ENCODE measurements around the gene FAM111B. TPM values are rescaled to one million over a fixed set of nuclear protein-coding genes. Genes with fewer than 3 reads are reported as not detected.
"Not testable (repeated sequence)": the region's sequence is repeated elsewhere in the genome, so short reads cannot be mapped to it uniquely, and the experiment has no call there.

FAM111B gene
- total RNA-seq, 1 donor from 2014 or later: 1.1 TPM

DNA sequence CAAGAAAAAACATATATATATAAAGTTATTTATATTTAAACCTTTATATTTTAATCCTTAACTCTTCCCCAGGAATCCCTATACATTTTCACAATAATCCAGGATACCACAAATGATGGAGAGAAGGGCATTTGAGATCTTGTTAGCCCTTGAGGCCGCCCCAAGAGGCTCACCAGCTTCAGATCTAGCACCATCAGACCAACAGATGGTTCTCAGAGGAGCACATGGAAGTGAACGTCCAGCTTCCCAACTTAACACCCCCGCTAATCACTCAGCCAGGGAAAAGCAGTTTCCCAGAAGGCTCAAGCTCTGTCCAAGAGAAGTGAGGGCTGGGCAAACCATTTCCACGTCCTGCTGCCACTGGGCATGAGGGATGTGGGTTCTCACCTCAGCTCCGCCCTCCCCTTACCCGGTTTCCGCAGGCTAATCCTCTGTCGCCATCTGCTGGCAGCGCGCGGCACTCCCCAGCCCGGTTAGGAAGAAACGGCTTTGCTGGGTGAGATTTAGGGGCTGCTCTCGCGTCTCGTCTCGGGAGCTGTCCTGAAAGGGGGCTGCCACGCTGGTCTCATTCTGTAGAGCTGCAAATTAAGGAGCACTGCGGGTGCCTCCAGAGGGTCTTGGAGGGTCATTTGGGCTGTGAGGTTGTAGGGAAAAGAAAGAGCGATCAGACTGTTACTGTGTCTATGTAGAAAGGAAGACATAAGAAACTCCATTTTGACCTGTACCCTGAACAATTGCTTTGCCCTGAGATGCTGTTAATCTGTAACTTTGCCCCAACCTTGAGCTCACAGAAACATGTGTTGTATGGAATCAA is 28.8 kb downstream of the FAM111B start:
- TF ChIP-seq, protein P1, sequence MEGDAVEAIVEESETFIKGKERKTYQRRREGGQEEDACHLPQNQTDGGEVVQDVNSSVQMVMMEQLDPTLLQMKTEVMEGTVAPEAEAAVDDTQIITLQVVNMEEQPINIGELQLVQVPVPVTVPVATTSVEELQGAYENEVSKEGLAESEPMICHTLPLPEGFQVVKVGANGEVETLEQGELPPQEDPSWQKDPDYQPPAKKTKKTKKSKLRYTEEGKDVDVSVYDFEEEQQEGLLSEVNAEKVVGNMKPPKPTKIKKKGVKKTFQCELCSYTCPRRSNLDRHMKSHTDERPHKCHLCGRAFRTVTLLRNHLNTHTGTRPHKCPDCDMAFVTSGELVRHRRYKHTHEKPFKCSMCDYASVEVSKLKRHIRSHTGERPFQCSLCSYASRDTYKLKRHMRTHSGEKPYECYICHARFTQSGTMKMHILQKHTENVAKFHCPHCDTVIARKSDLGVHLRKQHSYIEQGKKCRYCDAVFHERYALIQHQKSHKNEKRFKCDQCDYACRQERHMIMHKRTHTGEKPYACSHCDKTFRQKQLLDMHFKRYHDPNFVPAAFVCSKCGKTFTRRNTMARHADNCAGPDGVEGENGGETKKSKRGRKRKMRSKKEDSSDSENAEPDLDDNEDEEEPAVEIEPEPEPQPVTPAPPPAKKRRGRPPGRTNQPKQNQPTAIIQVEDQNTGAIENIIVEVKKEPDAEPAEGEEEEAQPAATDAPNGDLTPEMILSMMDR (IDR thresholded peaks at IDR 0.05; ENCODE audit: borderline replicate concordance): peak; percentile 98
- peak overlapping the region; percentile 9 for H3K4me3 ChIP-seq
- intact Hi-C loops (cut with micrococcal nuclease): no loop called here

DNA sequence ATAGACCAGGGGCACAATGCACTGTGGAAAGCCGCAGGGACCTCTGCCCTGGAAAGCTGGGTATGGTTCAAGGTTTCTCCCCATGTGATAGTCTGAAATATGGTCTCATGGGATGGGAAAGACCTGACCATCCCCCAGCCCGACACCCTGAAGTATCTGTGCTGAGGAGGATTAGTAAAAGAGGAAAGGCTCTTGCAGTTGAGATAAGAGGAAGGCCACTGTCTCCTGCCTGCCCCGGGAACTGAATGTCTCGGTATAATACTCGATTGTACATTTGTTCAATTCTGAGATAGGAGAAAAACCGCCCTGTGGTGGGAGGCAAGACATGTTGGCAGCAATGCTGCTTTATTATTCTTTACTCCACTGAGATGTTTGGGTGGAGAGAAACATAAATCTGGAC is 29.5 kb downstream of the FAM111B start:
- H3K9me3 ChIP-seq (replicated peaks); H3K27me3 ChIP-seq (ENCODE audit: low read depth); intact Hi-C loops (cut with micrococcal nuclease); H3K27ac ChIP-seq (replicated peaks); H3K4me1 ChIP-seq; DNase-seq; H3K4me3 ChIP-seq: not testable (repeated sequence)
- peaks cover 40% of the 10 kb centered on the region for H3K36me3 ChIP-seq

More for the DNA sequence above, 28.8 kb downstream of the FAM111B start:
- H3K36me3 ChIP-seq: peaks cover 43% of the 10 kb centered on the region
- peaks cover 6% of the 10 kb centered on the region for H3K4me1 ChIP-seq
- DNase-seq: peak; percentile 81
- H3K9me3 ChIP-seq (replicated peaks): peaks cover 11% of the 10 kb centered on the region
- no peak overlapping the region for H3K27ac ChIP-seq (replicated peaks)
- H3K27me3 ChIP-seq (ENCODE audit: low read depth): no peaks in the 10 kb centered on the region

DNA sequence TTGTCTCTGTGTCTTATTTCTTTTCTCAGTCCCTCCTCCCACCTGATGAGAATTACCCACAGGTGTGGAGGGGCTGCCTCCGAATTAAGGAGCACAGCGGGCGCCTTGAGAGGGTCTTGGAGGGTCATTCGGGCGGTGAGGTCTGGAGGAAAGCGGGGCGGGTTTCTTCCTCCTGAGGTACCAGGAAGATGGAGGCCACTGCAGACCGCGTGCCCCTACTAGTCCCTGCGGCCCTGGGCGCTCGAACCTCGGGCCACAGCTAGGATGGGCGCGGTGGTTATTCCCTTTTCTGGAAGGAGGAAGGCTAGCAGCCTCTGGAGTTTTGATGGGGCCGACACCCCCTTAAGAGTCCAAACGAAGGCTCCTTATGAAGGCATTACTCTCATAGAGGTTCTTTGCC is 30.2 kb downstream of the FAM111B start:
- no peak for DNase-seq
- Histone ChIP-seq H3K9me3 (replicated peaks) (no peaks in the 10 kb centered on the region), H3K27ac (replicated peaks) (no peak overlapping the region), H3K36me3 (peaks cover 34% of the 10 kb centered on the region), H3K27me3 (ENCODE audit: low read depth) (no peaks in the 10 kb centered on the region), H3K4me1 (peaks cover 11% of the 10 kb centered on the region), H3K4me3 (no peak overlapping the region)
- TF ChIP-seq, protein P1 (IDR thresholded peaks at IDR 0.05; ENCODE audit: borderline replicate concordance): no peak
- intact Hi-C loops (cut with micrococcal nuclease): no loop called here

DNA sequence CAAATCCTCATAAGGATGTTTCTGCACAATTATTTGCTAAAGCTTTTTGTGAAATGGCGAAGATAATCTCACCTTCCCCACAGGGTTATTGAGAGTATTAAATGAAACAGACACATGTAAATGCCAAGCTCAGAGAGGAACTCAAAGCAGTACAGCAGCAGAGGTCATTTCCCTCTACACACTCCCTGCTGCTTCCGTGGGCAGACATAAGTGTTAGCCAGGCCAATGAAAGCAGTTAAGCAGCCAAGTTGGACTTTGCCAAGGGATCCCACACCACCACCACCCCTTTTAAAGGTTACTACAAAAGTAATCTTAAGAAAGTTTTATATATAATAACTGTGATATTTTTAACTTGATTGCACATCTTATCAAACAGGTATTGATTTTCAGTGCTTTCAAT is 31.6 kb downstream of the FAM111B start:
- H3K27me3 ChIP-seq (ENCODE audit: low read depth): no peaks in the 10 kb centered on the region
- no peak overlapping the region for H3K4me3 ChIP-seq
- intact Hi-C loops (cut with micrococcal nuclease): no loop called here
- H3K9me3 ChIP-seq (replicated peaks): no peaks in the 10 kb centered on the region
- DNase-seq: no peak
- H3K27ac ChIP-seq (replicated peaks): no peak overlapping the region
- H3K4me1 ChIP-seq: peaks cover 20% of the 10 kb centered on the region
- peaks cover 23% of the 10 kb centered on the region for H3K36me3 ChIP-seq
- TF ChIP-seq, protein P1 (IDR thresholded peaks at IDR 0.05; ENCODE audit: borderline replicate concordance): no peak

DNA sequence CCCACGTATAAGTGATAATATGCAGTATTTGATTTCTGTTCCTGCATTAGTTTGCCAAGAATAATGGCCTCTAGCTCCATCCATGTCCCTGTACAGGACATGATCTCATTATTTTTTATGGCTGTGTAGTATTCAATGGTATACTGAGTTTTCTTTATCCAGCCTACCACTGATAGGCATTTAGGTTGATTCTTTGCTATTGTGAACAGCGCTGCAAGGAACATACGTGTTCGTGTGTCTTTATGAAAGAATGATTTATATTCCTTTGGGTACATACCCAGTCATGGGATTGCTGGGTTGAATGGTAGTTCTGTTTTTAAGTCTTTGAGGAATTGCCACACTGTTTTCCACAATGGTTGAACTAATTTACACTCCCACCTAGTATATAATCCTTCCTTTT is 34.2 kb downstream of the FAM111B start:
- H3K27me3 ChIP-seq (ENCODE audit: low read depth): no peaks in the 10 kb centered on the region
- TF ChIP-seq, protein P1 (IDR thresholded peaks at IDR 0.05; ENCODE audit: borderline replicate concordance): no peak
- H3K4me3 ChIP-seq: no peak overlapping the region
- intact Hi-C loops (cut with micrococcal nuclease): no loop called here
- H3K27ac ChIP-seq (replicated peaks): no peak overlapping the region
- H3K36me3 ChIP-seq: peaks cover 9% of the 10 kb centered on the region
- no peaks in the 10 kb centered on the region for H3K9me3 ChIP-seq (replicated peaks)
- peaks cover 36% of the 10 kb centered on the region for H3K4me1 ChIP-seq
- no peak for DNase-seq
